ENCODE measurements around the gene ZNRF2.
A peak's percentile ranks its signal among the peaks of the same experiment; 100 is the strongest.

ZNRF2 gene

GRCh38 chr7:30321089-30321881 is 36.9 kb downstream of the ZNRF2 start:
- H3K4me3 ChIP-seq (replicated peaks; ENCODE audit: low read depth, low read length): peak overlapping the region; percentile 24
- peak; percentile 17 for DNase-seq (ENCODE audit: low read depth)
- TF ChIP-seq, protein P1, sequence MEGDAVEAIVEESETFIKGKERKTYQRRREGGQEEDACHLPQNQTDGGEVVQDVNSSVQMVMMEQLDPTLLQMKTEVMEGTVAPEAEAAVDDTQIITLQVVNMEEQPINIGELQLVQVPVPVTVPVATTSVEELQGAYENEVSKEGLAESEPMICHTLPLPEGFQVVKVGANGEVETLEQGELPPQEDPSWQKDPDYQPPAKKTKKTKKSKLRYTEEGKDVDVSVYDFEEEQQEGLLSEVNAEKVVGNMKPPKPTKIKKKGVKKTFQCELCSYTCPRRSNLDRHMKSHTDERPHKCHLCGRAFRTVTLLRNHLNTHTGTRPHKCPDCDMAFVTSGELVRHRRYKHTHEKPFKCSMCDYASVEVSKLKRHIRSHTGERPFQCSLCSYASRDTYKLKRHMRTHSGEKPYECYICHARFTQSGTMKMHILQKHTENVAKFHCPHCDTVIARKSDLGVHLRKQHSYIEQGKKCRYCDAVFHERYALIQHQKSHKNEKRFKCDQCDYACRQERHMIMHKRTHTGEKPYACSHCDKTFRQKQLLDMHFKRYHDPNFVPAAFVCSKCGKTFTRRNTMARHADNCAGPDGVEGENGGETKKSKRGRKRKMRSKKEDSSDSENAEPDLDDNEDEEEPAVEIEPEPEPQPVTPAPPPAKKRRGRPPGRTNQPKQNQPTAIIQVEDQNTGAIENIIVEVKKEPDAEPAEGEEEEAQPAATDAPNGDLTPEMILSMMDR (IDR thresholded peaks at IDR 0.05; ENCODE audit: low read length, missing control alignments): no peak

GRCh38 chr7:30321882-30322192 is 37.4 kb downstream of the ZNRF2 start:
- no peak for DNase-seq (ENCODE audit: low read depth)
- H3K4me3 ChIP-seq (replicated peaks; ENCODE audit: low read depth, low read length): peak overlapping the region; percentile 21
- TF ChIP-seq, protein P1 (IDR thresholded peaks at IDR 0.05; ENCODE audit: low read length, missing control alignments): no peak

- TF ChIP-seq, protein P1 (IDR thresholded peaks at IDR 0.05; ENCODE audit: low read length, missing control alignments): no peak
- peak; percentile 50 for DNase-seq (ENCODE audit: low read depth)
- no peak overlapping the region for H3K4me3 ChIP-seq (replicated peaks; ENCODE audit: low read depth, low read length)
Observed at GRCh38 chr7:30322271-30323005, 38.0 kb downstream of the ZNRF2 start.

GRCh38 chr7:30323006-30323355 is 38.6 kb downstream of the ZNRF2 start:
- no peak for DNase-seq (ENCODE audit: low read depth)
- no peak overlapping the region for H3K4me3 ChIP-seq (replicated peaks; ENCODE audit: low read depth, low read length)
- TF ChIP-seq, protein P1 (IDR thresholded peaks at IDR 0.05; ENCODE audit: low read length, missing control alignments): no peak

DNA sequence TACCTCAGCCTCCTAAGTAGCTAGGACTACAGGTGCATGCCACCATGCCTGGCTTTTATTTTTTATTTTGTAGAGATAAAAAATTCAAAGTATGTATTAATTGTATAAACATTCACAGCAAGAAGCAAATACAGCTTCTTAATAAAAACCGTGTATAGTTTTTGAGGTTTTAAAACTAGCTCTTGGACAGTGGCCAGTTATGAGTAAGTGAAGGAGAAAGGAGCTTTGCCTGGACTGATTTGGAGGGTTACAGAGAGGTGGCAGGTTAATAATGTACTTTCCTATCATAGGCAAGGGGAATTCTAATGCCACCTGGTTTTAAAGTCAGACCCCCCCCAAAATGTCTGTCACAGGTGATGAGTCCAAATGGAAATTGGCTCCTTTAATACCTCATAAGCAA is 43.4 kb downstream of the ZNRF2 start:
- TF ChIP-seq, protein P1 (IDR thresholded peaks at IDR 0.05; ENCODE audit: low read length, missing control alignments): no peak
- DNase-seq (ENCODE audit: low read depth): peak; percentile 30
- no peak overlapping the region for H3K4me3 ChIP-seq (replicated peaks; ENCODE audit: low read depth, low read length)

- H3K4me3 ChIP-seq (replicated peaks; ENCODE audit: low read depth, low read length): no peak overlapping the region
- no peak for DNase-seq (ENCODE audit: low read depth)
- TF ChIP-seq, protein P1 (IDR thresholded peaks at IDR 0.05; ENCODE audit: low read length, missing control alignments): no peak
Observed at GRCh38 chr7:30328381-30328780, 44.0 kb downstream of the ZNRF2 start.
